ENCODE results near the gene NYAP1. TPM values are rescaled to one million over a fixed set of nuclear protein-coding genes. Genes with fewer than 3 reads are reported as not detected.

NYAP1 gene
- 2.4 and 7.0 TPM in 2 replicates for total RNA-seq

DNA sequence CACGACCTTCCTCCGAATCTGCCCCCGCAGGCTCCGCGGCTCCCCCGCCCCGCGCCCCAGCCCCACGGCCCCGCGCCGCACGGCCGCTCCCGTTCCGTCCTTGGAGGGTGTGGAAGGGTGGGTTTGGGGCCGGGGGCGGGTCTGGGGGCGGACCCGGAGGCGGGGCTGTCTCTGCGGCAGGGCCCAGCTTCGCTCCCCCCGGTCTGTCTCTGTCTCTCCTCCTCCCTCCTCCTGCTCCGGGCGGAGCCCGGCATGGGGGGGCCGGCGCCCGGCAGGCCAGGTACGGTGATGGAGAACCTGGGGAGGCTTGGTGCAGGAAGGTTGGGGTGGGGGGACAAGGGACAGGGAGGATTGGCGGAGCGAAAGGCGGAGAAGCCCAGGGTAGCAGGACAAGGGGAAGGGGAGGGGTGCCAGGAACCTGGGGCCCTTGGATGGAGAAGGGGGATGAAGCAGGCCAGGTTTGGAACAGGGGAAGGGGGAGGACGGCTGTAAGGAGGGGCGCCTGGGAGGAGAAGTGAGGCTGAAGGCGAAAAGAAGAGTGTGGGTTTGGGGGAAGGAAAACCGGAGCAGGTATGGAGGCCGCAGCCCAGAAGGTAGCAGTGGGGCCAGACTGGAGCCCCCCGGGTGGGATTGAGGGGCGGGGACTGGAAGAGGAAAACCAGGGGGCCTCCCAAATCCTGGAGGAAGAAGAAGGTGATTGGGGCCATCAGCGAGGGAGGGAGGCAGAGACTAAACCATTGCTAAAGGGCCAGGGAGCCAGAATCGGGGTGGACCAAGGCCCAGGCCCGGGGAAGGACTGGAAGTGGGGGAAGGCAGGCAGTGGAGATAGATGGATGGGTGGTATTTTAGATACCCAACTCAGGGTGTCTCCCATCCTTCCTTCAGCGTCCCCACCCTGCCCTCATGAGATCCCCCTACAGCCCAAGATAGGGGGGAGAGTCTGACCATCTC, at the start of gene NYAP1:
NYAP1 (plus strand) TSS at position 206 of the 951 bp plus-strand sequence. CDS start 1,385 bp downstream, outside the sequence.

DNA sequence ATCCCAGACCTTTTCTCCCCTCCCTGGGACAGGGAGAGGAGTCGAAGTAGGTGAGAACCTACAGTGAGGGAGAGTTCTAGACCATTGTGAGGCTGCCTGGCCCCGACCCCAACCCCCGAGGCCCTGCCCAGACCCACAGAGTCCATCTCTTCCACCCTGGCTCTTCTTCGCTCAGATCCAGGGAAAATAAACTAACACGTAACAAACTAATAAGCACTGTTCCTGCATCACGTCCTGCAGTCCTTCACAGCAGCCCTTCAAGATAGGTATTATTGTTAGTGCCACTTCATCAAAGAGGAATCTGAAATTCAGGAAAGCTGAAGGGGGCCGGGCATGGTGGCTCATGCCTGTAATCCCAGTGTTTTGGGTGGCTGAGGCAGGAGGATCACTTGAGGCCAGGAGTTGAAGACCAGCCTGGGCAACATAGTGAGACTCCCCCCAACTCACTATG, 19.5 kb upstream of the NYAP1 start, which contains the start of gene SPACDR:
SPACDR (minus strand) TSS at position 51 of the 451 bp plus-strand sequence. CDS start 235 bp downstream, outside the sequence.

DNA sequence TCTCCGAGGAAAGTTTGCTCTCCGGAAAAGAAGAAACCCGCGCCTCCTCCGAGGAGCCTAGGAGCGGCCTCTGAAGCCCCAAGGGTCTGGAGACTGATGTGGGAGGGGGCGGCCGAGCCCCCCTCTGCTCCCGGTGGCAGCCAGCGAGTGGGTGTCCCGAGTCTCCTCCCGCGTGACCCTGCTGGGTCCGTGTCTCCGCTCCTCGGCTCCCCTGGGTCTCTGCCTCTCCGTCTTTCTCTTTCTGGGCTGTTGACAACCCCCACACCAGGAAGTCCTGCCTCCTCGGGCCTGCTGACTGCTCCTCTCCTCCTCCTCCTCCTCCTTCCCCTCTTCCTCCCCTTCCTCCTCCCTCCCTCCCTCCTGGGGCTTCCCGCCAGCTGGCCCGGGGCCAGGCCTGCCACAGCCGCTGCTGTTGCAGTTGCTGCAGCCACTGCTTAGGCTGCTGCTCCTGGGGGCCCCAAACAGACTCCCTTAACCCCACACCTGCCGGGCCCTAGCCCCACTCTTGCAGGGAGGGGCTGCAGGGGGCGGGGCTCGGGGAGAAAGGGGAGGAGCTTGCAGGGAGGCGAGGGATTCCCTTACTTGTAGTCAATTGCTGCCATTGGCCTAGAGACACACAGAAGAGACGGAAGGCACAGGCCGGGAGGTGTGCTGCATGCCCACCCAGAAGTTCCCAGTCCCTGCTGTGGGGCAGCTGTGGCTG, 4.6 kb upstream of the NYAP1 start, which contains the start of gene TSC22D4:
TSC22D4 (minus strand) TSS at position 257 of the 703 bp plus-strand sequence. CDS start 1,176 bp downstream, outside the sequence.

DNA sequence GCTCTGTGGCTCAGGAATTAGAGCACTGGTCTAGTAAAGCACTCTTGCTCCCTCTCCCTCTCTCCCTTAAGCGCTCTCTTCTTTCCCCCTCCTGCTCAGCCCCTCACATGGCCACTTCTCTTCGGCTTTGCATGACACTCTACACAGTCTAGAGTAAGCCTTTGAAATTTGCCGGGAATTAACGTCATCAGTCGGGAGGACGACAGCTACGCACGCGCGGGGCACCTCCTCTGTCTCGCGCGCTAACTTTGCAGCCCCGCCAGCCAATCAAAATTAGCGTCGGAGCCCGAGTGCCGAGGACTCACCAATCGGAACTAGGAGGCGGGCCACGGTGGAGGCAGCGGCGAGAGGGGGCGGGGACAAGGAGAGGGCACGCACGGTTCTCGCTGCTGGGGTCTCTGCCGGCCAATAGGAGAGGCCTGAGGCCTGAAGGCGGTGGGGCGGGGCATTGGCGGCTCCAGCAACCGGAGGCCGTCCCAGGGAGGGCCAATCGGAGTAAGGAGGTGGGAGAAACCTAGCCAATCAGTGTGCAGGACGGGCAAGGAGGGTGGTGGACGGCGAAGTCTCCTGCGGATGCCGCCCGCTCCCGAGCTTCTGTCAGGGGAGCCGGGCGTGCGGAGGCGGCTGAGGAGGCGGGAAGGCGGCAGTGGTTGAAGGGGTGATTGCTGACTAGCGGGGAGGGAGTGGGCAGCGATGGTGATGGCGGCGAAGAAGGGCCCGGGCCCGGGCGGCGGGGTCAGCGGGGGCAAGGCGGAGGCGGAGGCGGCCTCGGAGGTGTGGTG, 55.1 kb downstream of the NYAP1 start, which contains the start of gene AGFG2:
AGFG2 (plus strand) TSS at position 550 of the 782 bp plus-strand sequence; CDS start at position 694, 144 bp downstream.

Other genes with a start within 250 kb of the NYAP1 start
- gene SPDYE3, start 176.2 kb upstream of the NYAP1 start, total RNA-seq: not detected in 2 replicates
- 13.5 and 19.0 TPM in 2 replicates for gene PILRB, start 125.8 kb upstream of the NYAP1 start, total RNA-seq
- gene PILRA, start 110.4 kb upstream of the NYAP1 start, total RNA-seq: 0.32 and 1.1 TPM in 2 replicates
- 0.72 and 0.81 TPM in 2 replicates for gene ZCWPW1, start 55.2 kb upstream of the NYAP1 start, total RNA-seq
- gene MEPCE, start 54.1 kb upstream of the NYAP1 start, total RNA-seq: 30.8 and 32.3 TPM in 2 replicates
- gene PPP1R35, start 47.4 kb upstream of the NYAP1 start, total RNA-seq: 8.3 and 16.2 TPM in 2 replicates
- 1.5 TPM in 1 of 2 replicates, not detected in the other for gene SPACDR, start 19.7 kb upstream of the NYAP1 start, total RNA-seq
- 53.6 and 78.3 TPM in 2 replicates for gene TSC22D4, start 4.7 kb upstream of the NYAP1 start, total RNA-seq
- gene AGFG2, start 55.3 kb downstream of the NYAP1 start, total RNA-seq: 24.3 and 43.0 TPM in 2 replicates
- not detected in 2 replicates for gene SAP25, start 90.0 kb downstream of the NYAP1 start, total RNA-seq
- 35.0 and 56.3 TPM in 2 replicates for gene LRCH4, start 102.2 kb downstream of the NYAP1 start, total RNA-seq
- gene FBXO24, start 102.4 kb downstream of the NYAP1 start, total RNA-seq: 0.65 and 3.1 TPM in 2 replicates
- 131 and 244 TPM in 2 replicates for gene PCOLCE, start 118.4 kb downstream of the NYAP1 start, total RNA-seq
- gene MOSPD3, start 128.6 kb downstream of the NYAP1 start, total RNA-seq: 12.8 and 30.7 TPM in 2 replicates
- 2.9 and 4.5 TPM in 2 replicates for gene TFR2, start 157.6 kb downstream of the NYAP1 start, total RNA-seq
- not detected in 2 replicates for gene ACTL6B, start 172.5 kb downstream of the NYAP1 start, total RNA-seq
- 215 and 238 TPM in 2 replicates for gene GNB2, start 189.8 kb downstream of the NYAP1 start, total RNA-seq
- gene GIGYF1, start 210.3 kb downstream of the NYAP1 start, total RNA-seq: 11.0 and 15.0 TPM in 2 replicates
- 21.5 and 28.7 TPM in 2 replicates for gene POP7, start 222.2 kb downstream of the NYAP1 start, total RNA-seq
- gene EPO, start 236.5 kb downstream of the NYAP1 start, total RNA-seq: not detected in 2 replicates
- not detected in 2 replicates for gene ZAN, start 249.7 kb downstream of the NYAP1 start, total RNA-seq